HG02970 (cell line): ENCODE measurements around the gene MAB21L3.

Source experiments
- ATAC-seq: cut with Tn5 transposase; IDR thresholded peaks from one replicate; pipeline ENCODE4 v1.9.1; 2021; ENCODE audit warnings: mild to moderate bottlenecking, moderate library complexity, moderate number of reproducible peaks; ENCODE audit not compliant: unreplicated experiment, low FRiP score

The MAB21L3 gene

DNA sequence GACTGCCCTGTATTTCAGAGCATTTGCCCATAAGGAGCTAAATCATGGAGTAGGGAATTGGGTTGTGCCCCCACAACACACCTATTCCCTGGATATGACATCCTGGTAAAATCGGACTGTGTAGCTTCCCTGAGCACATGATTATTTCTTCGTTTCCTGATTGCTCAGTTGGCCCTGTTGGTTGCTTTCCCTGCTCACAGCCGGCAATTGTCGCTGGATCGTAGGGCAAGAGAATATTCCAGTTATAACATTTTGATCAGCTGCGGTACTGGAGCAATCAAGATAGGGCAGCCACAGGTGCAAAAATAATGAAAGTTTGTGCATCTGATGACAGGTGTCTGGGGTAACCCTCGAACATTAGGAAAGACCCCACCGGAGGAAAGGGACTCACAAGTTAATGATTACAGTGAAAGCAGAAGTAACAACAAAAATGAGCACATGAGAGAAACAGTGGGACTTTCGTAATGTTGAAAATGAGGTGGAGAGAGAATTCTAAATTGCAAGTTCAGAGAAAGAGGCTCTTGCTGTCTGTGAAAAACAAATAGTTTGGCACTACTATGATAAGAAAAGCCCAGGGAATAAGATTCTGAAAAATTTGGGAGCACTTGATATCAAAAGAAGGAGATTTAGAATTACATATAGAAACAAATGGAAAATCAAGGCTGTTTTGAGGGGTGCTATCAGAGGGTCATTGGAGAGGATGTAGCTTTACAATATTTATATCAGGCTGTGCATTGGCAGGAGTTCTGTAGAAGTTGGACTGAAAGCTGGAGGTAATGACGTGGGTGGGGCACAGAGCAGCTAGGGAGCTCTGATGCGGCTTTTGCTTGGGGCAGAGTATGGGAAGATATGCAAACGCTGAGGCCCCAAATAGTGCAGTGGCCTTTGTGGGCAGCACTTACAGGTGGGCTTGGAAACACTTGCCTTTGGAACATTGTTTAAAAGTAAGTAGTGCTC, at the start of gene MAB21L3:
Gene MAB21L3, plus strand, starts transcription at position 833 of the 957 bp plus-strand sequence. CDS start 1,217 bp downstream, outside the sequence.
- ATAC-seq: no peak

DNA sequence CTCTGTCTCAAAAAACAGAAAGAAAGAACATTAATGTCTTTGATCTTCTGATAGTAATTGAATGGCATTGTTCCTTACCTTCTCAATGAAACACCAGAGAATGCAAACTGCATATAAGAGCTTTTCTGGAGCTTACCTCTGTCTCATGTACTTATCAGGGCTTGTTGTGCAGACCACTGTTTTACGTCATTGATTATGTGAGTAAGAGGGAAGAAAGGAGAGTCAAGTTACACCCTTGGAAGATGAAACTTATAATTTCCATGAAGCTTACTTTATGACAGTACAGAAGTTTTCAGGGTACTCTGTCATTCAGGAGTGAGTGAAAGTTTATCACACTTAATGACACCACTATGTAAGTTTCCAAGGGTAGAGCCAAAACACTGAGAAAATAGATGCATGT, 49.0 kb upstream of the MAB21L3 start:
- no peak for ATAC-seq

DNA sequence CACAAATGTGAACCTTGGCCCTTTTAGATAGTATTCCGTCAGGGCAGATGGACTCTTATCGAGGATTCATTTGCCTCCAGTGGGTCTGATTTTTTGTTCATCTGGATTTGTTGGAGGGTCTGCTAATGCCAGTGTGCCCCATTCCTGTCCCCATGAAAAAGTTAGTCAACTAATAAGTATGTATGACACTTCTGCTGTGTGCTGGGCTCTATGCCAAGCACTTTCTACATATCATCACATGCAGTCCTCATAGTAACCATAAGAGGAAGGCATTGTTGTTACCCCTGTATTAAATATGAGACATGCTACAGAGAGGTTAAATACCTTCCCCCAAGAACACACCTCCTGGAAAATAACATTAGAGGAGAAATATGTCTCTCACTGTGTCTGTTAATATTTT, 46.6 kb upstream of the MAB21L3 start:
- ATAC-seq: no peak

- no peak for ATAC-seq
Measured at GRCh38 chr1:116066868-116067565, 44.2 kb upstream of the MAB21L3 start.

GRCh38 chr1:116067566-116067890, 43.7 kb upstream of the MAB21L3 start:
- ATAC-seq: no peak

DNA sequence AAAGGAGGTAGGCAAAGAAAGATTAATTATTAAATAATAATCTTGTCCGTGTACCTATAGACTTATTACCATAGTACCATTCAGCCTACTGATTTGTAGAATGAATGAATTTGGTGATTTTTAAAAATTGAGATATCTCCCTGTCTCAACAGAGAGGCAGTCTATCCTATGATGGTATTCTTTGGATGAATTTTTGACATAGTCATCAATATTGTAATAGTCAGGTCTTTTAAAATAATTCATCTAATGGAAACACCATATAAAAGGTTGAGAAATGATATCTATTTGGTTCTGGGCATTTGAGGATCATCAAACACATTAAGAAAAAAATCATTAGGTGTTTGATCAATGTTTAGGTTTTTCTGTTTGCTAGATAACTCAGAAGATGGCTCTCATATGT, 35.6 kb upstream of the MAB21L3 start:
- no peak for ATAC-seq

GRCh38 chr1:116075990-116076389, 35.2 kb upstream of the MAB21L3 start:
- ATAC-seq: no peak

- no peak for ATAC-seq
Measured at GRCh38 chr1:116076831-116077230, 34.4 kb upstream of the MAB21L3 start.

DNA sequence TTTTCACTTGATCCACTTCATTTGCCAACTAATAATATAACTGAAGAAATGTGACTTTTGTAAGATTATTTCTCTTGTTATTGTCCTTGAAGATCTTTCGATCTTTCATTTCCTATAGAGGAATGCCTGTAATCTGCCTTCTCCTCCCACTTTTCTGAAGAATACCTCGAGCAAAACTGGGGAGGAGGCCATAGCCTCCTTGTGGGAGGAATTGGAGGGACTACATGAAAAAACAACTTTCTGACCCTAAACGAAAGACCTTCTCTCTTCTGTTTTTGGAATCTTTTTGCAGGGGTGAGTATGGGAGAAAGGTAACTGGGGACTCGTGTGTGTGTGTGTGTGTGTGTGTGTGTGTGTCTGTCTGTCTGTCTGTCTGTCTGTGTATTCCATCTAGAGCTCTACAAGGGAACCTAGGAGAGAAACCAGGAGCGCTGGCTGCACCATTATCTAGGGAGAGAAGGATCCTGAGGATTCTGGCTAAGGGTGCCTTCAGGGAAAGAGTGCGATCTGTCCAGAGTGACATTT, 32.4 kb upstream of the MAB21L3 start:
- no peak for ATAC-seq

- ATAC-seq: no peak
Measured at GRCh38 chr1:116087628-116088027, 23.6 kb upstream of the MAB21L3 start.

- ATAC-seq: no peak
Measured at GRCh38 chr1:116089870-116090269, 21.3 kb upstream of the MAB21L3 start.

GRCh38 chr1:116091083-116091482, 20.1 kb upstream of the MAB21L3 start:
- no peak for ATAC-seq

DNA sequence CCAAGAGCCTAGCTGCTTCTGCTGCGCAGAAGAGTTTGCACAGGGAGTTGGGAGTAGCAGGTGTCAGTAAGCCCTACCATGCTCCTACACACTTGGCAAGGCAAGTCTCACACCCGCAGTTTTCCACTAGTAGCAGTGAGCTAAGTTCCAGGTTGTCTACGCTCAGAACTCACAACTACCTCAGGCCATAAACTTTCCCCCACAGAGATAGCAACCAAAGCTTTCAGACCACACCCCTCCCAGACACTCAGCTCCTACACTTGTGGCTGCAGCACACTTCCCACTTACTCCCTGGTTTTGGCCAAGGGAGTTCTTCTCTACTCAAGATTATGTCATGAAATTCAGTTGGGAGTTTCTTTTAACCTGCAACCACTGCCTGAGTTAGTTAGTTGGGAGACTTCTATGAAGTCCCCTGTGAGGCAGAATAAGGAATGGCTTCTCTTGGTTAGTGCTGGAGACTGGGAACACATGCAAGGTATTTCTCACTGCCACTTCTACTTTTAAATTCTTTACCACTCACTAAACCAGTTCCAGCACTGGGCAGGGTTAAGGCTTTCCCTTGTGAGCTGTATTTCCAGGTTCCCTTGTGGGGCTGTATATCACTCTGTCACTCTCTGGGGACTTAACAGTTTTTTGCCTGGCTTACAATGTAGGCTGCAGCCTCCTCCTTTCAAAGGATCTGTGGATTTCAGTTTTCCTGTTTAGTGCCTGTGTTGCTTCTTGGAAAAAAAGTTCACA, 18.3 kb upstream of the MAB21L3 start:
- ATAC-seq: no peak

DNA sequence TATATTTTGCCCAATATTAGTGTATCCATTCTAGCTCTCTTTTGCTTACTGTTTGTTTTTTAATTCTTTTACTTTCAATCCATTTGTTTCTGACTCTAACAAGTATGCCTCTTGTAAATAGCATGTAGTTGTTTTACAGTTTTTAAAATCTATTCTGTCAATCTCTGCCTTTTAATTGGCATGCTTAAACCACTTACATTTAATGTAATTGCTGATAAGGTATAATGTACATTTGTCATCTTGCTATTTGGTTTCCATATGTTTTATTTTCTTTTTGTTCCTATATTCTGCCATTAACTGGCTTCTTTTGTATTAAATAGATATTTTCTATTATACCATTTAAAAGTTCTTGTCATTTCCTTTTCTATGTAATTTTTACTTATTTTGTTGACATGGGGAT, 16.2 kb upstream of the MAB21L3 start:
- no peak for ATAC-seq

DNA sequence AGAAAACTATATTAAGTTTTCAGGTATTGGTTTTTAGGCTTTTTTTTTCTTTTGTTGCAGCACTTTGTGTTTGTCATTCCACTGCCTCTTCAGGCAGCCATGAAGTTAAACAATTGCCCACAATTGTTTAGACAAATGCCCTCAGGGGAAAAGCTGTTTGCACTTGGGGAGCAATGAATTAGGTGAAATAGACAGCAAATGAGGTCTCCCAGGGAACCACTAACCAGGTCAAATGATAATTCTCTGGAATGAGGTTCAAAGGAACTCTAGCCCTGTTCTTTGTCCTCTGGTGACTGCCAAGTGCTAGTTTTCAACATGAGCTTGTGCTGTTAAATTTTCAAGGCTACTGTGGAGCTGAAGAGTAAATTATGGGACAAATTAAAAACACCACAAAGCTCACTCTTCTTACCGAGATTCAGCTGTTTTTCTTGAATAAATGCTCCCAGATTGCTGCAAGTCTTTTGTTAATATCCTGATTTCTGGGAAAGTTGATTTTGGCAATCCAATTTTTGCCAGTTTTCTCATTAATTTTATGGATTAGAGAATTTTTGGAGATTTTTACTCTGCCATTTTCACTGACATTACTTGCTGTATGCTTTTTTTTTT, 15.1 kb upstream of the MAB21L3 start:
- no peak for ATAC-seq

DNA sequence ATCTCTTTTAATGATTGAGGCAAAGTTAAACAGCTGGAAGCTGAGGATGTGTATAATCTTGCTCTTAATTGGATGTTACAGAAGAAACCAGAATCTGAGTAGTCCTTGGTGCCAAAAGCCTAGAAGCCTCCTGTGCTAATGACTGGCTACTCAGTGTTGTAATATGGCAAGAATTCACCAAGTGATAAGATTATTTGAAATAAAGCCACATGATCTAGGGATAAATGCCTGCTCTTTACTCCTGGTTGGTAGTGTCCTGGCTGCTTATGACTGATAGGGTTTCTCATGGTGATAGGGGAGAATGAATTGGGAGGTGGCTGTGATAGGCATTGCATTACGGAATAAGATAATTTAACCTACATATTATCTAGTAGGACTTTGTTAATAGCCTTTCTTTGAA, 13.6 kb upstream of the MAB21L3 start:
- no peak for ATAC-seq

DNA sequence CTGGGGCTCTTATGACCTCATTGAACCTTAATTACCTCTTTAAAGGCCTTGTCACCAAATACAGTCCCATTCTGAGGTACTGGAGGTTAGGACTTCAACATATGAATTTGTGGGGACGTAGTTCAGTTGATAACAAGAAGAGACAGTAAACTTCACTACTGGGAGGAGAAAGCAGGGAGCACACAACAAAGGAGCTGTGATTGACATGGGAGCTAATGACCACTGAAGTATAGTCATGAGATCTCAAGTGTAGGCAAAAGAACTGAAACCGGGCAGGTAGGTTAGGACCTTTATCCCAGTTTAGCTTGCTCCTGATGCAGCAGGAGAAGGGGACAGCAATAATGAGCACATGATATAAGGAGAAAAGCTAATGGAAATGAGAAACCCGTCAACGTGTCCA, 11.8 kb upstream of the MAB21L3 start:
- ATAC-seq: no peak

DNA sequence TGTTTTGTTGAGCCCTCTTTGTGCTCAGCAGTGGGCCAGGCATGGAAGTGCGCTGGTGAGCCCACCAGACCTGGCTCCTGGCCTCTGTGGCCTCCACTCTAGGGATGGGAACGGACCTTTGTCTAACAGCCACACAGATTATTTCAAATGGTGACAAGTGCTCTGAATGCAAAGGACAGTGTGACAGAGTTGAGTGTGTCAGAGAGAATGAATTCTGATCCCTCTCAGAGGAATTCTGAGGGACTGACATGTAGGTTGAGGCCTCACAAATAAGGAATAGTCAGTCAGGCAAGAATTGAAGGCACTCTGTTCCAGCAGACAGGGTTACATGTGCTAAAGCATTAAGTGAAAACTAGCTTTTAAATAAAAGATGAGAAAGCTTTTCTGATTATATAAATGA, 11.3 kb upstream of the MAB21L3 start:
- ATAC-seq: no peak

GRCh38 chr1:116104667-116105066, 6.5 kb upstream of the MAB21L3 start:
- ATAC-seq: no peak

DNA sequence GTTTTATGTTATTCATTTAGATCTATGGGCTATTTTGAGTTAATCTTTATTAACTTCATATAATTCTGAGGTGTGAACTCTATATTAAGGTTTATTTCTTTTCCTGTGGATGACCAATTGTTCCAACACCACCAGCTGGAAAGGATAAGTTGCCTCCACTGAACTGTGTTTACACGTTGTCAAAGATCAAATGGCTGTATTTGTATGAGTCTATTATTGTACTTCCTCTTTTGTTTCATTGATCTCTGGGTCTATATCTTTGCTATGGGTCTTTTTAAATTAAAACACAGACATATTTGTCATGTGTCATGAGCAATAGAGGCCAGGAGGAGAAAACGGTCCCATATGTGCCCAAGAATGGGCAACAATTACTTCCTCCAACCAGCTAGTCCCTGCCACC, 5.2 kb upstream of the MAB21L3 start:
- ATAC-seq: no peak
